Measurements from ENCODE around the gene PRKAG2.

Gene PRKAG2

GRCh38 chr7:151568956-151569940 is 307.7 kb downstream of the PRKAG2 start:
- no peak for DNase-seq
- Histone ChIP-seq H3K36me3 (no peaks in the 10 kb centered on the region), H3K4me3 (ENCODE audit: low read depth, low read length) (no peak overlapping the region), H3K27me3 (no peaks in the 10 kb centered on the region), H3K9me3 (no peaks in the 10 kb centered on the region), H3K4me1 (0 out of 2 replicates have a peak, but pooled peaks cover 4% of the 10 kb centered on the region)
- TF ChIP-seq CTCF (IDR thresholded peaks at IDR 0.05; ENCODE audit: low read depth, low read length) = no peak

- TF ChIP-seq CTCF (IDR thresholded peaks at IDR 0.05; ENCODE audit: low read depth, low read length) = no peak
- H3K4me1 ChIP-seq = 0 out of 2 replicates have a peak, but pooled peaks cover 4% of the 10 kb centered on the region
- DNase-seq = no peak
- no peak overlapping the region for H3K4me3 ChIP-seq (ENCODE audit: low read depth, low read length)
- no peaks in the 10 kb centered on the region for H3K36me3 ChIP-seq
- no peaks in the 10 kb centered on the region for H3K9me3 ChIP-seq
- no peaks in the 10 kb centered on the region for H3K27me3 ChIP-seq
Measured at GRCh38 chr7:151566897-151567320, 310.0 kb downstream of the PRKAG2 start.

GRCh38 chr7:151565541-151565940 is 311.4 kb downstream of the PRKAG2 start:
- no peak for TF ChIP-seq CTCF (IDR thresholded peaks at IDR 0.05; ENCODE audit: low read depth, low read length)
- Histone ChIP-seq H3K27me3 (no peaks in the 10 kb centered on the region), H3K9me3 (no peaks in the 10 kb centered on the region), H3K4me1 (0 out of 2 replicates have a peak, but pooled peaks cover 4% of the 10 kb centered on the region), H3K36me3 (no peaks in the 10 kb centered on the region), H3K4me3 (ENCODE audit: low read depth, low read length) (no peak overlapping the region)
- DNase-seq = no peak

GRCh38 chr7:151560243-151560642 is 316.7 kb downstream of the PRKAG2 start:
- H3K4me3 ChIP-seq (ENCODE audit: low read depth, low read length) = no peak overlapping the region
- H3K36me3 ChIP-seq = no peaks in the 10 kb centered on the region
- H3K27me3 ChIP-seq = no peaks in the 10 kb centered on the region
- TF ChIP-seq CTCF (IDR thresholded peaks at IDR 0.05; ENCODE audit: low read depth, low read length) = no peak
- DNase-seq = no peak
- no peaks in the 10 kb centered on the region for H3K4me1 ChIP-seq
- no peaks in the 10 kb centered on the region for H3K9me3 ChIP-seq

GRCh38 chr7:151559557-151560183 is 317.2 kb downstream of the PRKAG2 start:
- Histone ChIP-seq H3K9me3 (no peaks in the 10 kb centered on the region), H3K4me3 (ENCODE audit: low read depth, low read length) (no peak overlapping the region), H3K4me1 (no peaks in the 10 kb centered on the region), H3K27me3 (no peaks in the 10 kb centered on the region), H3K36me3 (no peaks in the 10 kb centered on the region)
- DNase-seq = no peak
- TF ChIP-seq CTCF (IDR thresholded peaks at IDR 0.05; ENCODE audit: low read depth, low read length) = no peak

Data from BE2C (cell line).